ENCODE results near the gene LRRC2. TPM values are rescaled to one million over a fixed set of nuclear protein-coding genes. Genes with fewer than 3 reads are reported as not detected.

LRRC2 gene
- total and polyA plus RNA-seq, 2 of the 13 experiments (the other 11 are each of a cell fraction or from before 2014, with no cell fraction given), result 0.27 to 0.58 TPM

DNA sequence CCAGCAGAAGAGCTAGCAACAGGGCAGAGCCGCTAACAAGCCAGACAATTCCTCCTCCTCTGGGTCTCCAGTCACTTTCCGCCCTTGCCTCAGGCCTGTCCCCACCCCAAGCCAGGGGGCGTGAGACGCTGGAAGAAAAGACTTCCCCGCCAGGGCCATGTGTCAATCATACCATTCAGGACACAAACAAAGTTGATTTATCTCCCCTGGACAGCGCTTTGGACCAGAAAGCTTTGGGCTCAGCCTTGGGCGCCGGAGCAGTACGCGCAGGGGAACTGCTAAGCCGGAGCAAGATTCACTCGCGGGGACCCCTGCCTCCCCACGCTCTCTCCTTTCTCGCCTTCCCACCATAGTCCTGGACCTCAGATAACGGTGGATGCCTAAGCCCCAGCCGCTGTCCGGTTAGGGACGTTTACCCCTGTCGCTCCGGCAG is 479 bp downstream of the LRRC2 start (continued):
- TF ChIP-seq RXRB (CRISPR knock-in tag; IDR thresholded peaks at IDR 0.05; ENCODE audit: borderline replicate concordance) (0 out of 2 replicates have a peak, but pooled peaks have one; percentile 25), ZNF552 (CRISPR knock-in tag; IDR thresholded peaks at IDR 0.05; ENCODE audit: borderline replicate concordance) (0 out of 2 replicates have a peak, but pooled peaks have one; percentile 42), RELA (CRISPR knock-in tag; IDR thresholded peaks at IDR 0.05) (no peak), NKX3-1 (CRISPR knock-in tag; IDR thresholded peaks at IDR 0.05) (no peak), GATAD2A (CRISPR knock-in tag; IDR thresholded peaks at IDR 0.05) (peak; percentile 36; the same call in 1 of the 2 replicates), ARID5B (CRISPR knock-in tag; IDR thresholded peaks at IDR 0.05) (peak; percentile 8; the same call in 1 of the 2 replicates), EEA1 (CRISPR knock-in tag; IDR thresholded peaks at IDR 0.05; ENCODE audit: borderline replicate concordance) (0 out of 2 replicates have a peak, but pooled peaks have one; percentile 44), MED1 (CRISPR knock-in tag; IDR thresholded peaks at IDR 0.05) (0 out of 2 replicates have a peak, but pooled peaks have one; percentile 4), EED (CRISPR knock-in tag; IDR thresholded peaks at IDR 0.05) (no peak), MEIS2 (CRISPR knock-in tag; IDR thresholded peaks at IDR 0.05) (0 out of 2 replicates have a peak, but pooled peaks have one; percentile 37), KLF16 (CRISPR knock-in tag; IDR thresholded peaks at IDR 0.05) (peak in 1 of 2 experiments; percentile 68; a peak in 2 of 4 replicates), THAP11 (CRISPR knock-in tag; IDR thresholded peaks at IDR 0.05) (0 out of 2 replicates have a peak, but pooled peaks have one; percentile 31), STAG1 (CRISPR knock-in tag; IDR thresholded peaks at IDR 0.05) (peak; percentile 29; the same call in 1 of the 2 replicates), AGO2 (optimal IDR thresholded peaks at IDR 0.05; ENCODE audit: low read depth, low read length) (no peak), SOX13 (IDR thresholded peaks at IDR 0.05) (0 out of 2 replicates have a peak, but pooled peaks have one; percentile 12), SOX13 (CRISPR knock-in tag; conservative IDR thresholded peaks at IDR 0.05 in 1 of 2, IDR thresholded peaks at IDR 0.05 in 1 of 2) (peak in 1 of 2 experiments; percentile 42; a peak in 1 of 4 replicates), ZFP90 (CRISPR knock-in tag; IDR thresholded peaks at IDR 0.05; ENCODE audit: borderline replicate concordance) (0 out of 2 replicates have a peak, but pooled peaks have one; percentile 9)
- TF ChIP-seq, protein P1, sequence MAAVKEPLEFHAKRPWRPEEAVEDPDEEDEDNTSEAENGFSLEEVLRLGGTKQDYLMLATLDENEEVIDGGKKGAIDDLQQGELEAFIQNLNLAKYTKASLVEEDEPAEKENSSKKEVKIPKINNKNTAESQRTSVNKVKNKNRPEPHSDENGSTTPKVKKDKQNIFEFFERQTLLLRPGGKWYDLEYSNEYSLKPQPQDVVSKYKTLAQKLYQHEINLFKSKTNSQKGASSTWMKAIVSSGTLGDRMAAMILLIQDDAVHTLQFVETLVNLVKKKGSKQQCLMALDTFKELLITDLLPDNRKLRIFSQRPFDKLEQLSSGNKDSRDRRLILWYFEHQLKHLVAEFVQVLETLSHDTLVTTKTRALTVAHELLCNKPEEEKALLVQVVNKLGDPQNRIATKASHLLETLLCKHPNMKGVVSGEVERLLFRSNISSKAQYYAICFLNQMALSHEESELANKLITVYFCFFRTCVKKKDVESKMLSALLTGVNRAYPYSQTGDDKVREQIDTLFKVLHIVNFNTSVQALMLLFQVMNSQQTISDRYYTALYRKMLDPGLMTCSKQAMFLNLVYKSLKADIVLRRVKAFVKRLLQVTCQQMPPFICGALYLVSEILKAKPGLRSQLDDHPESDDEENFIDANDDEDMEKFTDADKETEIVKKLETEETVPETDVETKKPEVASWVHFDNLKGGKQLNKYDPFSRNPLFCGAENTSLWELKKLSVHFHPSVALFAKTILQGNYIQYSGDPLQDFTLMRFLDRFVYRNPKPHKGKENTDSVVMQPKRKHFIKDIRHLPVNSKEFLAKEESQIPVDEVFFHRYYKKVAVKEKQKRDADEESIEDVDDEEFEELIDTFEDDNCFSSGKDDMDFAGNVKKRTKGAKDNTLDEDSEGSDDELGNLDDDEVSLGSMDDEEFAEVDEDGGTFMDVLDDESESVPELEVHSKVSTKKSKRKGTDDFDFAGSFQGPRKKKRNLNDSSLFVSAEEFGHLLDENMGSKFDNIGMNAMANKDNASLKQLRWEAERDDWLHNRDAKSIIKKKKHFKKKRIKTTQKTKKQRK (IDR thresholded peaks at IDR 0.05; ENCODE audit: low read length), result no peak
- TF ChIP-seq, protein P2, sequence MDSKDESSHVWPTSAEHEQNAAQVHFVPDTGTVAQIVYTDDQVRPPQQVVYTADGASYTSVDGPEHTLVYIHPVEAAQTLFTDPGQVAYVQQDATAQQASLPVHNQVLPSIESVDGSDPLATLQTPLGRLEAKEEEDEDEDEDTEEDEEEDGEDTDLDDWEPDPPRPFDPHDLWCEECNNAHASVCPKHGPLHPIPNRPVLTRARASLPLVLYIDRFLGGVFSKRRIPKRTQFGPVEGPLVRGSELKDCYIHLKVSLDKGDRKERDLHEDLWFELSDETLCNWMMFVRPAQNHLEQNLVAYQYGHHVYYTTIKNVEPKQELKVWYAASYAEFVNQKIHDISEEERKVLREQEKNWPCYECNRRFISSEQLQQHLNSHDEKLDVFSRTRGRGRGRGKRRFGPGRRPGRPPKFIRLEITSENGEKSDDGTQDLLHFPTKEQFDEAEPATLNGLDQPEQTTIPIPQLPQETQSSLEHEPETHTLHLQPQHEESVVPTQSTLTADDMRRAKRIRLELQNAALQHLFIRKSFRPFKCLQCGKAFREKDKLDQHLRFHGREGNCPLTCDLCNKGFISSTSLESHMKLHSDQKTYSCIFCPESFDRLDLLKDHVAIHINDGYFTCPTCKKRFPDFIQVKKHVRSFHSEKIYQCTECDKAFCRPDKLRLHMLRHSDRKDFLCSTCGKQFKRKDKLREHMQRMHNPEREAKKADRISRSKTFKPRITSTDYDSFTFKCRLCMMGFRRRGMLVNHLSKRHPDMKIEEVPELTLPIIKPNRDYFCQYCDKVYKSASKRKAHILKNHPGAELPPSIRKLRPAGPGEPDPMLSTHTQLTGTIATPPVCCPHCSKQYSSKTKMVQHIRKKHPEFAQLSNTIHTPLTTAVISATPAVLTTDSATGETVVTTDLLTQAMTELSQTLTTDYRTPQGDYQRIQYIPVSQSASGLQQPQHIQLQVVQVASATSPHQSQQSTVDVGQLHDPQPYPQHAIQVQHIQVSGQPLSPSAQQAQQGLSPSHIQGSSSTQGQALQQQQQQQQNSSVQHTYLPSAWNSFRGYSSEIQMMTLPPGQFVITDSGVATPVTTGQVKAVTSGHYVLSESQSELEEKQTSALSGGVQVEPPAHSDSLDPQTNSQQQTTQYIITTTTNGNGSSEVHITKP (CRISPR knock-in tag; IDR thresholded peaks at IDR 0.05; ENCODE audit: low read depth), result no peak

Data from HepG2 (cell line).